SU-DHL-6 (cell line): ENCODE data around the gene TSPAN17.

ENCODE experiments used
- H2AFZ ChIP-seq: fragments of 200-600 bp; sonication (generic); 2 replicates; pipeline ENCODE4 v1.6.1; 2014; ENCODE audit warnings: low read depth, mild to moderate bottlenecking, moderate library complexity, mixed read lengths, antibody characterized with exemption, low read length; ENCODE audit not compliant: severe bottlenecking
- H3F3A ChIP-seq: fragments of 200-600 bp; shearing (Covaris generic); 2 replicates; pipeline ENCODE4 v1.6.0; 2016; ENCODE audit warnings: antibody characterized with exemption, mild to moderate bottlenecking; ENCODE audit not compliant: insufficient read depth
- H3K27ac ChIP-seq: fragments of 200-600 bp; sonication (generic); 2 replicates; pipeline ENCODE4 v1.5.1; 2016; ENCODE audit warnings: low read depth, mild to moderate bottlenecking, low read length, moderate library complexity, mixed read lengths
- H3K27me3 ChIP-seq: fragments of 200-600 bp; sonication (generic), shearing (Covaris generic); 2 replicates; pipeline ENCODE4 v1.6.0; 2014; ENCODE audit warnings: mild to moderate bottlenecking, low read length
- H3K36me3 ChIP-seq: fragments of 200-600 bp; sonication (generic); 2 replicates; pipeline ENCODE4 v1.6.1; 2014; ENCODE audit warnings: mild to moderate bottlenecking, low read length, mixed read lengths
- H3K4me2 ChIP-seq: fragments of 300-600, 200-600 bp; shearing (Covaris generic), sonication (generic); 2 replicates; pipeline ENCODE4 v1.6.0; 2014; ENCODE audit warnings: low read length, low read depth, mild to moderate bottlenecking; ENCODE audit not compliant: poor library complexity, severe bottlenecking
- H3K4me3 ChIP-seq: fragments of 200-600 bp; sonication (generic); 2 replicates; pipeline ENCODE4 v1.5.1; 2014; ENCODE audit warnings: antibody characterized with exemption, low read length, mild to moderate bottlenecking, mixed read lengths; ENCODE audit not compliant: insufficient read depth, poor library complexity, severe bottlenecking
- H3K79me2 ChIP-seq: fragments of 200-600 bp; sonication (generic); 2 replicates; pipeline ENCODE4 v1.6.1; 2014; ENCODE audit warnings: mild to moderate bottlenecking, low read length, moderate library complexity; ENCODE audit not compliant: insufficient read depth
- H3K9ac ChIP-seq: fragments of 200-600 bp; sonication (generic); 2 replicates; pipeline ENCODE4 v1.7.0; 2014; ENCODE audit warnings: mild to moderate bottlenecking, low read length
- H3K9me2 ChIP-seq: fragments of 200-600 bp; sonication (generic); replicated peaks from 2 replicates; pipeline ENCODE4 v1.6.1; 2014; ENCODE audit warnings: low read length; ENCODE audit not compliant: insufficient read depth
- H3K9me3 ChIP-seq: fragments of 200-600 bp; sonication (generic); 2 replicates; pipeline ENCODE4 v1.6.1; 2014; ENCODE audit warnings: low read length, mixed read lengths; ENCODE audit not compliant: insufficient read depth
- H4K20me1 ChIP-seq: fragments of 200-600 bp; sonication (generic); 2 replicates; pipeline ENCODE4 v1.6.1; 2014; ENCODE audit warnings: low read depth, mild to moderate bottlenecking, antibody characterized with exemption, low read length, moderate library complexity, mixed read lengths
- EZH2phosphoT487 ChIP-seq: fragments of 200-600 bp; sonication (generic), shearing (Covaris generic); conservative IDR thresholded peaks from 2 replicates; pipeline ENCODE4 v1.6.1; 2018; ENCODE audit warnings: mild to moderate bottlenecking, antibody characterized with exemption, low read length, moderate library complexity, mixed read lengths
- TF ChIP-seq, protein P1 (sequence below): fragments of 200-600 bp; sonication (generic); IDR thresholded peaks from one replicate; pipeline ENCODE4 v1.5.1; 2017; ENCODE audit warnings: antibody characterized with exemption, mild to moderate bottlenecking, low read length, moderate library complexity; ENCODE audit not compliant: insufficient read depth, poor library complexity, severe bottlenecking

The TSPAN17 gene

DNA sequence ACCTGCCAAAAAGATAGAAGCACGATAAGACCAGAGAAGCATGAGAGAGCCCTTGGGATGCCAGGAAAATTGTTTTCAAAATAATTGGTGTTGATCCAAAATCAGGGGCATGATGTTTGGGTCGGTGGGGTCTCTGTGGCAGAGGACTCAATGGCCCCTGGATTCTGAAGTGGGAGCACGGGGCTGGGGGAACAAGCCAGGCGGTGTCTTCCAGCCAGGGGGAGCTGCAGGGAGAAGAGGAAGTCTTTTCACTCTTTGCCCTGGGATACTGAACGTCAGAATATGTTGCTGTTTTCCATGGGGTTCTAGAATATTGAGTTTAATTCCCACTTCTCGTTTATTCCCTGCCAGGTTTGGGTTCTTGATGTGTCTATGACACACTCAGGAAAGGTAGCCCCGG, 20.4 kb downstream of the TSPAN17 start:
- no peaks in the 10 kb centered on the region for H3K36me3 ChIP-seq
- H3K9me3 ChIP-seq = no peaks in the 10 kb centered on the region
- no peak overlapping the region for H2AFZ ChIP-seq
- H3K4me3 ChIP-seq = no peak overlapping the region
- H3K4me2 ChIP-seq = no peak overlapping the region
- no peaks in the 10 kb centered on the region for H3F3A ChIP-seq
- no peak for TF ChIP-seq EZH2phosphoT487
- no peaks in the 10 kb centered on the region; the same call in 1 of the 2 replicates for H3K27me3 ChIP-seq
- no peak overlapping the region for H3K27ac ChIP-seq
- no peak overlapping the region for H3K9ac ChIP-seq
- no peaks in the 10 kb centered on the region for H4K20me1 ChIP-seq
- no peaks in the 10 kb centered on the region for H3K9me2 ChIP-seq
- H3K79me2 ChIP-seq = no peaks in the 10 kb centered on the region

DNA sequence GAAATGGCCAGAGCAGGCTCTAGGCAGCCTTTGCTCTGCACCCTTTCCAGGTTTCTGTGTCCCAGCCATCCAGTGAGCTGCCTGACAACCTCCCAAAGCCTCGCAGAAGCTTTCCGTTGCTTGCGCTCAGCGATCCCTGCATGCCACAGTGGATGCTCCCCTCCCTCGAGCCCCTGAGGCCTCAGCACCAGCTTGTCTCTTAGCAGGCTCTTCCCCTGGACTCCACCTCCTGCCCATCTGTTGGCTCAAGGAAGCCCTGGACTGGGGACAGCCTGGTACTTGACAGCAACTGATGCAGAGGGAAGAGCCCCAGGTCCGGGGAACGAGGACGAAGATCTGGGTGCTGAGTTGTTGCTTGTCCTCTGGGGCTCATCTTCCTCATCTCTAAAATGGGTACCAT, 23.2 kb downstream of the TSPAN17 start:
- H3K36me3 ChIP-seq = no peaks in the 10 kb centered on the region
- no peak for TF ChIP-seq EZH2phosphoT487
- TF ChIP-seq, protein P1, sequence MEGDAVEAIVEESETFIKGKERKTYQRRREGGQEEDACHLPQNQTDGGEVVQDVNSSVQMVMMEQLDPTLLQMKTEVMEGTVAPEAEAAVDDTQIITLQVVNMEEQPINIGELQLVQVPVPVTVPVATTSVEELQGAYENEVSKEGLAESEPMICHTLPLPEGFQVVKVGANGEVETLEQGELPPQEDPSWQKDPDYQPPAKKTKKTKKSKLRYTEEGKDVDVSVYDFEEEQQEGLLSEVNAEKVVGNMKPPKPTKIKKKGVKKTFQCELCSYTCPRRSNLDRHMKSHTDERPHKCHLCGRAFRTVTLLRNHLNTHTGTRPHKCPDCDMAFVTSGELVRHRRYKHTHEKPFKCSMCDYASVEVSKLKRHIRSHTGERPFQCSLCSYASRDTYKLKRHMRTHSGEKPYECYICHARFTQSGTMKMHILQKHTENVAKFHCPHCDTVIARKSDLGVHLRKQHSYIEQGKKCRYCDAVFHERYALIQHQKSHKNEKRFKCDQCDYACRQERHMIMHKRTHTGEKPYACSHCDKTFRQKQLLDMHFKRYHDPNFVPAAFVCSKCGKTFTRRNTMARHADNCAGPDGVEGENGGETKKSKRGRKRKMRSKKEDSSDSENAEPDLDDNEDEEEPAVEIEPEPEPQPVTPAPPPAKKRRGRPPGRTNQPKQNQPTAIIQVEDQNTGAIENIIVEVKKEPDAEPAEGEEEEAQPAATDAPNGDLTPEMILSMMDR = no peak
- H4K20me1 ChIP-seq = no peaks in the 10 kb centered on the region
- H3F3A ChIP-seq = no peaks in the 10 kb centered on the region
- H3K9me2 ChIP-seq = no peaks in the 10 kb centered on the region
- H3K4me3 ChIP-seq = no peak overlapping the region
- no peak overlapping the region for H3K9ac ChIP-seq
- H3K27me3 ChIP-seq = no peaks in the 10 kb centered on the region; the same call in 1 of the 2 replicates
- no peak overlapping the region for H2AFZ ChIP-seq
- no peak overlapping the region for H3K27ac ChIP-seq
- H3K79me2 ChIP-seq = no peaks in the 10 kb centered on the region
- H3K9me3 ChIP-seq = no peaks in the 10 kb centered on the region
- no peak overlapping the region for H3K4me2 ChIP-seq

DNA sequence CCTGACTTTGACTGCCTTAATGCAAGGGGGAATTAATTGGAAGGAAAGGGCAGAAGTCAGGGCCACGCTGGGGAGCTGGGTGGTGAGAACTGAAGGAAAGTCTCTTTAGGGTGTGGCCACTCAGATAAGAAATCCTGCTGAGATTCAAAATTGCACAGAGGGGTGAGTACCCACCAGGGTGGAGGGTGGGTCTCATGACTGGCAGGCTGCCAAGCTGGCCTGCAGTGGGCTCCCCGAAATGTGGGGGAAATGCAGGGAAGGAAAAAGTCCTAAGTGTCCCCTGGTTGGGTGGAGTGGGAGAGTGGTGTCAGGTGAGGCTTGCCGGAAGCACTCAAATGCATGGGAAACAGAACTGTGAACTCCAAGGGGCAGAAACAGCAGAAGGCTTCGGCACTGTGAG, 24.1 kb downstream of the TSPAN17 start:
- no peak for TF ChIP-seq EZH2phosphoT487
- TF ChIP-seq, protein P1 = no peak
- no peak overlapping the region for H3K4me3 ChIP-seq
- H4K20me1 ChIP-seq = no peaks in the 10 kb centered on the region
- no peaks in the 10 kb centered on the region; the same call in 1 of the 2 replicates for H3K27me3 ChIP-seq
- H3K79me2 ChIP-seq = no peaks in the 10 kb centered on the region
- no peak overlapping the region for H3K9ac ChIP-seq
- no peaks in the 10 kb centered on the region for H3K36me3 ChIP-seq
- no peaks in the 10 kb centered on the region for H3F3A ChIP-seq
- no peaks in the 10 kb centered on the region for H3K9me2 ChIP-seq
- H3K4me2 ChIP-seq = no peak overlapping the region
- no peak overlapping the region for H3K27ac ChIP-seq
- no peaks in the 10 kb centered on the region for H3K9me3 ChIP-seq
- H2AFZ ChIP-seq = no peak overlapping the region

GRCh38 chr5:176671890-176672747, 24.8 kb downstream of the TSPAN17 start:
- Histone ChIP-seq H3K4me2 (no peak overlapping the region), H3K79me2 (no peaks in the 10 kb centered on the region), H4K20me1 (no peaks in the 10 kb centered on the region), H3K27ac (no peak overlapping the region), H3K27me3 (no peaks in the 10 kb centered on the region; the same call in 1 of the 2 replicates), H3K36me3 (no peaks in the 10 kb centered on the region), H3K9ac (no peak overlapping the region), H3K9me3 (no peaks in the 10 kb centered on the region), H2AFZ (no peak overlapping the region), H3K4me3 (no peak overlapping the region), H3K9me2 (no peaks in the 10 kb centered on the region), H3F3A (no peaks in the 10 kb centered on the region)
- TF ChIP-seq EZH2phosphoT487 = no peak
- TF ChIP-seq, protein P1 = no peak
